WTC11 (cell line): ENCODE data around the gene STRA6.

Source experiments
- CTCF ChIP-seq: fragments of 200-600 bp; IDR thresholded peaks from 2 replicates; pipeline ENCODE4 v1.8.0; 2022; ENCODE audit warnings: antibody characterized with exemption
- TEAD4 ChIP-seq: sonication (generic); formaldehyde crosslinking; IDR thresholded peaks from 2 replicates; pipeline ENCODE4 v1.8.0; 2022; ENCODE audit warnings: mild to moderate bottlenecking, missing genetic modification reagents

- TF ChIP-seq TEAD4 (no peak), CTCF (no peak)
Observed at GRCh38 chr15:74141591-74141990, 61.0 kb downstream of the STRA6 start.
